ENCODE results near the gene ECE1.

GRCh38 chr1:21238141-21238800 lies 52.0 kb downstream of the ECE1 start:
- no peak for TF ChIP-seq CTCF (conservative IDR thresholded peaks at IDR 0.05; ENCODE audit: low read depth, low read length)
- no peak for TF ChIP-seq POLR2A (IDR thresholded peaks at IDR 0.05; ENCODE audit: low read depth, low read length)
- TF ChIP-seq RFX5 (IDR thresholded peaks at IDR 0.05; ENCODE audit: low read depth, low read length) = no peak
- no peak for TF ChIP-seq RAD21 (IDR thresholded peaks at IDR 0.05; ENCODE audit: low read length)
- no peak for TF ChIP-seq USF2 (IDR thresholded peaks at IDR 0.05; ENCODE audit: low read depth, low read length)
- TF ChIP-seq MAFK (IDR thresholded peaks at IDR 0.05; ENCODE audit: low read depth, low read length) = no peak
- TF ChIP-seq RCOR1 (IDR thresholded peaks at IDR 0.05; ENCODE audit: insufficient replicate concordance, low read length) = peak; percentile 79

Data from IMR-90 (cell line).